Duodenal mucosa (tissue), 2 donors: Measurements from ENCODE around the gene GPR84.
"Not testable (repeated sequence)": the region's sequence is repeated elsewhere in the genome, so short reads cannot be mapped to it uniquely, and the experiment has no call there.

Experiments used
- H3K27ac ChIP-seq: one replicate; pipeline ENCODE4 v1.7.0; 2013; ENCODE audit warnings: low read depth, low read length
- H3K27me3 ChIP-seq, 2 donors: one replicate each; pipeline ENCODE4 v1.7.0; 2013; ENCODE audit warnings: low read length in 2 of 2, control low read depth in 1 of 2; ENCODE audit not compliant: insufficient read depth in 2 of 2, control insufficient read depth in 1 of 2
- H3K36me3 ChIP-seq, 2 donors: one replicate each; pipeline ENCODE4 v1.7.0; 2013; ENCODE audit warnings: low read length in 2 of 2, control low read depth in 1 of 2; ENCODE audit not compliant: insufficient read depth in 2 of 2, control insufficient read depth in 1 of 2
- H3K4me1 ChIP-seq, 2 donors: one replicate each; pipeline ENCODE4 v1.7.0; 2013; ENCODE audit warnings: low read length in 2 of 2, control low read depth in 1 of 2; ENCODE audit not compliant: insufficient read depth in 2 of 2, control insufficient read depth in 1 of 2
- H3K4me3 ChIP-seq, 2 donors: one replicate each; pipeline ENCODE4 v1.7.0; 2013; ENCODE audit warnings: low read length in 2 of 2, low read depth in 1 of 2
- H3K9ac ChIP-seq, 2 donors: one replicate each; pipeline ENCODE4 v1.7.0; 2013; ENCODE audit warnings: low read length in 2 of 2, low read depth in 1 of 2
- H3K9me3 ChIP-seq, 2 donors: one replicate each; pipeline ENCODE4 v1.7.0; 2013; ENCODE audit warnings: low read length in 2 of 2, control low read depth in 1 of 2; ENCODE audit not compliant: control insufficient read depth in 1 of 2

The GPR84 gene

DNA sequence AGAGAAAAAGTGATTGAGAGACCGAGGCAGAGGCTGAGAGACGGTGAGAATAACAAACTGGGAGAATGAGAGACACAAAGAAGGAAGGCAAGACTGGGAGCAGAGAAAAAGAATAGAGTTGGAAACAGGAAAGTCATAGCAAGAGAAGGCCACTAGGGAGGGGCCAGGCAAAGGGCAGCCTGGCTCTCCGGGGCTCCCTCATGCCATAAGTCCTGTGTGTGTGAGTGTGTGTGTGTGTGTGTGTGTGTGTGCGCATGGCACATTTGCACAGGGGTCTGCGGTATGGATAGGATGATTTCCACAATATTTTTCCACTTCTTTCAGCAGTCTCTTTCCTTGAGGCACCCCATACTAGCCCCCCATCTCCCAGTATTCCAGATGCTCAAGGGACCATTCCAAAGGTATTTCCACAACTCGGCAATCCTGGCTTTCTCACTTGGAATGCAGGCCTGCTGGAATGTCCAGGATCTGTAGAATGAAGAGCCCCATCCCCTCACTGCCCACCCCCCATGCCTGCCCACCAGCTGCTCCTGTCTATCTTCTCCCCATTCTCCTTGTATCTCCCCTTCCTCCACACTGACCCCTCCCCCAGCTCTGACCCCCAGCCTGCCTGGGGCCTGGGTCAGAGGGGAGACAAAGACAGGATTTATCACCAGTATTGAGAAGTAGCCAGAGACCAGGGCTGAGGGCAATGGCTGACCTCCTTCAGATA, 9.0 kb downstream of the GPR84 start:
- no peaks in the 10 kb centered on the region for H3K9me3 ChIP-seq
- peaks cover 23% of the 10 kb centered on the region in 2 donors for H3K4me1 ChIP-seq
- peaks cover 16 to 21% of the 10 kb centered on the region in 2 donors for H3K36me3 ChIP-seq
- H3K4me3 ChIP-seq, result no peak overlapping the region
- H3K27me3 ChIP-seq, result no peaks in the 10 kb centered on the region
- H3K9ac ChIP-seq, result no peak overlapping the region
- H3K27ac ChIP-seq, result no peak overlapping the region

GRCh38 chr12:54354271-54354670, 10.0 kb downstream of the GPR84 start:
- not testable (repeated sequence) for H3K27ac ChIP-seq
- peaks cover 17 to 23% of the 10 kb centered on the region in 2 donors for H3K4me1 ChIP-seq

DNA sequence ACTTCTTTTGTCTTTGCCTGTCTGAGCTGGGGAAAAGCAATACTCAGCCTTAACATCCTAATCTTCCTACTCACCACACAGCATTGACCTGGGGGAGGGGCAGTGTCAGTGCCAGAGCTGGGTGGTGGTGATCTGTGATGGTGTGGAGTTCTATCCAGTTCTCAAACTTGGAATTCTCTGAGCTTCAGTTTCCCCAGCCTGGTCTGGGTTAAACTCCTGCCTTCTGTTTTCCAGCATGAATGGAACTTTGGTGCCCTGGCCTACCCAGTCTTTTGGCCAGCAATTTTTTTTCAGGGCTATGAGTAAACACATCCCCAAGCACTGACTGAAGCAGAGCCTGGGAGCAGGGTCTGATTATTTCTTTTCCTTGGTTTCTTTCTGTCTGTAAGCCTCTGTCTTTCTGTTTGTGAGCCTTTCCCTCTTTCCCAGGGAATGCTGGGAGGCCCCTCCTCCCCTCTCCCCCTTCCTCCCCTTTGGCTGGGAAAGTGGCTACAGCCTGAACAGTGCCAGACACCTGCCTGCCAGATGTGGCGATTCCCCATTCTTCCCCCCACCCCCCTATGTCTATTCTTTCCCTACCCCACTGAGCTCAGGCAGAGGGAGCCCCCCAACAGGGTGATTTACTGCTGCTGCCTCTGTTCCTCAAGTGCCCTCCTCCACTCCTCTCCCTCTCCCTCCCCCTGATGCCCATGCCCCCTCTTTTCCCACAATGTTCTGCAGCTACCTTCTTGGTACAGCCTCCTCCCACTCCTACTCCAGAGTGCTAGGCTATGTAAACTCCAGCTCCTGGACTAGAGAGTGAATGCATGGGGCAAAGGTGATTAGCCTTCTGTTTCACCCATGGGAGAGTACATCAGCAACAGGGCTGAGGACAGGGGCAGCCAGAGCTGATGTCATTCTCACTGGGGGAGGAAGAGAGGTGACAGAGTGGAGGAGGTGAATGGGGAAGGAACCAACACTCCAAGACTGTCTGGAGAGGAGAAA, 11.1 kb downstream of the GPR84 start:
- no peak overlapping the region for H3K27ac ChIP-seq
- no peaks in the 10 kb centered on the region for H3K27me3 ChIP-seq
- H3K36me3 ChIP-seq, result peaks cover 29 to 40% of the 10 kb centered on the region in 2 donors
- H3K9me3 ChIP-seq, result no peaks in the 10 kb centered on the region
- peaks cover 10 to 19% of the 10 kb centered on the region in 2 donors for H3K4me1 ChIP-seq
- no peak overlapping the region for H3K9ac ChIP-seq
- no peak overlapping the region for H3K4me3 ChIP-seq

More at GRCh38 chr12:54354271-54354670, 10.0 kb downstream of the GPR84 start:
- not testable (repeated sequence) for H3K9ac ChIP-seq, H3K27me3 ChIP-seq, H3K4me3 ChIP-seq, H3K9me3 ChIP-seq
- peaks cover 23 to 31% of the 10 kb centered on the region in 2 donors for H3K36me3 ChIP-seq

- Histone ChIP-seq H3K4me1 (peaks cover 8 to 12% of the 10 kb centered on the region in 2 donors), H3K9ac (no peak overlapping the region), H3K27ac (no peak overlapping the region), H3K4me3 (no peak overlapping the region), H3K9me3 (no peaks in the 10 kb centered on the region), H3K27me3 (no peaks in the 10 kb centered on the region), H3K36me3 (peaks cover 38 to 51% of the 10 kb centered on the region in 2 donors)
Measured at GRCh38 chr12:54352022-54352531, 12.2 kb downstream of the GPR84 start.

GRCh38 chr12:54351341-54351740, 12.9 kb downstream of the GPR84 start:
- Histone ChIP-seq H3K9me3 (no peaks in the 10 kb centered on the region), H3K4me1 (peaks cover 8 to 12% of the 10 kb centered on the region in 2 donors), H3K27ac (no peak overlapping the region), H3K27me3 (no peaks in the 10 kb centered on the region), H3K4me3 (no peak overlapping the region), H3K36me3 (peaks cover 44 to 58% of the 10 kb centered on the region in 2 donors), H3K9ac (no peak overlapping the region)

- no peaks in the 10 kb centered on the region for H3K9me3 ChIP-seq
- no peak overlapping the region for H3K27ac ChIP-seq
- H3K4me3 ChIP-seq, result no peak overlapping the region
- H3K27me3 ChIP-seq, result no peaks in the 10 kb centered on the region
- peaks cover 8 to 12% of the 10 kb centered on the region in 2 donors for H3K4me1 ChIP-seq
- H3K36me3 ChIP-seq, result peaks cover 44 to 64% of the 10 kb centered on the region in 2 donors
- no peak overlapping the region for H3K9ac ChIP-seq
Measured at GRCh38 chr12:54350743-54351142, 13.5 kb downstream of the GPR84 start.

DNA sequence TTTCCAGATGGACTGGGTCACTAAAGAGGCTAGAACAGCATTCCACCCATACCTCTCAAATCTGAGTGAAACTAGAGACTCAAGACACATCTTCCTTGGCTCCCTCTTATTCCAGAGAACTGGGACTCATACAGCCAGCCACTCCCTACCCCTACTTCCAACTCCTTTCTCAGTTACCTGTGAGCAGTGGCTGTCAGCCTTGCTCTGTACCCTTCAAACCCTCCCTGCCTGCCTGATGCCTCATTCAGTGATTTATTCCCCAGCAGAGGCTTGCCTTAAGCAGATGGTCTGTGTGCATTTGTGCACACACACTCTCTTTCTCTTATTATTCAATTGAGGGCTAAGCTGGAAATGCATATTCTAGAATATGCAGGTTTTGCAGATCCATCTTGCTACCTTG, 14.6 kb downstream of the GPR84 start:
- no peaks in the 10 kb centered on the region for H3K9me3 ChIP-seq
- no peak overlapping the region for H3K4me3 ChIP-seq
- H3K36me3 ChIP-seq, result peaks cover 46 to 71% of the 10 kb centered on the region in 2 donors
- no peaks in the 10 kb centered on the region for H3K27me3 ChIP-seq
- H3K27ac ChIP-seq, result no peak overlapping the region
- H3K4me1 ChIP-seq, result peaks cover 8 to 12% of the 10 kb centered on the region in 2 donors
- H3K9ac ChIP-seq, result no peak overlapping the region

DNA sequence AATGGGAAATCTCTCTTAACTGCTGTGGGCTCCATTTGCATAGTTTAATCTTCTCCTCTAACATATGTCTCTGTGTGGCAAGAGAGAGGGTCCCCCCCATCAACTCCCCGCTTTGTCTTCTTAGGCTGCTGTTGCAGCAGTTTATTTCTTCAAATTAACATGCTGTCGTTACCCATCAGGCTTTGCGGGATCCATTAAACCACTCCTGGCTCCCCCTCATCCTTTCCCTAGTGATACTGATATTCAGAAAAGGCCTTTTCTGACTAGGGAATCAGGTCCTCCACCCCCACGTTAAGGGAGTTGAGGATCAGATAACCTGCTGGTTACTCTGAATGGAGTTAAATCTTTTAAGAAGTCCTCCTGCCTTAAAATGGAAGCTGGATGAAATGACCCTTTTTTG, 15.2 kb downstream of the GPR84 start:
- Histone ChIP-seq H3K4me1 (peaks cover 8 to 12% of the 10 kb centered on the region in 2 donors), H3K4me3 (no peak overlapping the region), H3K9ac (no peak overlapping the region), H3K27ac (no peak overlapping the region), H3K9me3 (no peaks in the 10 kb centered on the region), H3K36me3 (peaks cover 47 to 73% of the 10 kb centered on the region in 2 donors), H3K27me3 (no peaks in the 10 kb centered on the region)

- Histone ChIP-seq H3K4me1 (peaks cover 19 to 28% of the 10 kb centered on the region in 2 donors), H3K27ac (no peak overlapping the region), H3K9me3 (no peaks in the 10 kb centered on the region), H3K27me3 (no peaks in the 10 kb centered on the region), H3K9ac (no peak overlapping the region), H3K36me3 (peaks cover 43 to 59% of the 10 kb centered on the region in 2 donors), H3K4me3 (no peak overlapping the region)
Measured at GRCh38 chr12:54341378-54342300, 22.6 kb downstream of the GPR84 start.
